GM18498 (cell line): ENCODE data around the gene MRPL39.

Experiments
- ATAC-seq: cut with Tn5 transposase; IDR thresholded peaks from one replicate; pipeline ENCODE4 v1.9.1; 2021; ENCODE audit warnings: mild to moderate bottlenecking, moderate library complexity; ENCODE audit not compliant: unreplicated experiment

MRPL39 gene

DNA sequence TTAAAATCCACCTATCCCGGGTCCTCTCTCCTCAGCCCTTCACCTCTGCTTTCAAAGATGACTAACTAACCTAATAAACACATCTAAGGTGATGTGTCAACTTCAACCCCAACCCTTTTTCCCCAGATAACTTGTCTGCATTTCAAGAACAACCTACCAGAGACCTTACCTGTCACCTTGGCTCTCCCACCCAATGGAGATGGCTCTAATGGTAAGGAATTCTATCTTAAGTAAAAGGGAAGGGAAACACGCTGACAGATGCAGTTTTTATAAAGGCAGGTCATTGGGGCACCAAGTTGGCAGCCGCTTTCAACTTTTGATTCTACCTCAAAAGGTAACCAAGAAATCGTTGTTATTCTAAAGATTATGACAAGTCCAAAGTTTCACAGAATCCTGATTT, 37.6 kb downstream of the MRPL39 start:
- ATAC-seq = no peak

DNA sequence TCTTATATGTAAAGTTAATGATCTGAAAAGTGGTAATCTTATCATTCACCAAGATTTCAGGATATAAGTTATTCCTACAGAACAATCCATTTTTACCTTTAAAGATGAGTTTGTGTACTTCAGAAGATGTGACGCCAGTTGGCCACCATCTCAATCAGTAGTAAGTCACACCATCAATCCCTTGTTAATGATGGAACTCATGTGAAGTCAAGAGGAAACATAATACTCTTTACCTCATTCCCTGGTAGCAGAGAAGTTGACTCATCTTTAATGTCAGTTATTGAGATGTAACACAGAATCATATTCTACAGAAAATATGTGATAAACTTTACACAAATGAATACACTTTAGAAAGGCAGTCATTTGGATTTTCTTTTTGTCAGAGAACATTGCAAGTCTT, 38.2 kb downstream of the MRPL39 start:
- ATAC-seq = no peak

GRCh38 chr21:25568246-25568645, 39.0 kb downstream of the MRPL39 start:
- ATAC-seq = peak; percentile 19

- no peak for ATAC-seq
These were observed 39.8 kb downstream of the MRPL39 start for GRCh38 chr21:25567472-25567871.

- no peak for ATAC-seq
These were observed 40.6 kb downstream of the MRPL39 start for GRCh38 chr21:25566645-25567044.

GRCh38 chr21:25565272-25566211, 41.7 kb downstream of the MRPL39 start:
- ATAC-seq = no peak

DNA sequence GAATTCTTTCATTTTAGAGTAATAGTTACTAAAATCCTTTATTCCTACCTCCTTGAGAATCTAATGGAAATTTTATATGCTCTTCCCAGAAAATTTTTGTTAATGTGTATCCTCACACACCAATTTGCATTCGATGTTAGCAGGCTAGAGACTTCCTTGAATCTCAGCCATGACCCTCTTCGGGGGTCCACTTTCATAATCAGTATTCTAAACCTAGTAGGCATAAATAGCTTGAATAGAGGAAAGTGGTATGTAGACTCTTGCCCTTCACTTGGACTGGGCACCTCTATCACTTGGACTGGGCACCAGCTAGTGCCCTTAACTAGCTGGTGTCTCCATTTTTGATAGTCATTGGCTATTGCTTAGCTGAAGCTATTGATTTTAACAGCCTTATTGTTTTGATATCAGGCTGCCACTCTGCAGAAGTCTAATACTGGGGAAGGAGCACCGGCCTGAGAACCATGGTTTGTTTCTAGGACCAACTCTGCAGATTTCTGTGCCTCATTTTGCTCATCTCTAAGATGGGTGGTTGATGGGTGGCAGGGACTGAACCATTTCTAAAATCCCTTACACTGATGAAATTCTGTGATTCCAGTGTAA, 42.8 kb downstream of the MRPL39 start:
- no peak for ATAC-seq

DNA sequence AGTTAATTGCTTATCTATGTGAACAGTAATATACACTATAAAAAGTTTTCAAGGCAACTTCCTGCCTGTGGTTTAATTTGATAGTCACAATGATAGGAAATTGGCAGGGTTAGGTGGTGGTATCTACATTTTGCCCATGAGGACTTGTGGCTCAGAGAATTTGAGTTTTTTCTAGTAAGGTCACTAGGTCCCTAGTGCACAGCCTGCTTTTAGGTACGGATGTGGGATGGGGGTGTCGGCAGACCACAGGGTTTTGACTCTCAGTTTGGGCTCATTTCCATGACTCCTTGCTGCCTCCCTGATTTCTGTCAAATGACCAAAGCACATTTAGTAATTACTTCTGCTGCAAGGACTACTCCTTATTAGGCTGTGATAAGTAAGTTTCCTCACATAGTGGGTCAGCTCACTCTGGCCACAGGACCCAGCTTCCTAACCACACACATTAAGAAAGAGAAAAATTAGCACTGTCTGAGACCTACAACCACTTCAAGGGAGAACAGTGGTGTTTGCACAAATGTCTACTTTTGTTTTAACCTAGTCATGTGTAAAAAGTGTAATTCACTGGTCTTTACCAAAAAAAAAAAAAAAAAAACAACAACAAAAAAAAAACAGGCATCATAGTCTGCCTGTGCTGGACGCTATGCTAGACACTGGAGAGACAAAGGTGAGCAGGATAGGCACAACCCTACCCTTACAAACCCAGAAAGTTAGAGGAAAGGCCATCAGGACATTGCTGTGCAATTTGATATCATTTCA, 43.7 kb downstream of the MRPL39 start:
- peak; percentile 30 for ATAC-seq

DNA sequence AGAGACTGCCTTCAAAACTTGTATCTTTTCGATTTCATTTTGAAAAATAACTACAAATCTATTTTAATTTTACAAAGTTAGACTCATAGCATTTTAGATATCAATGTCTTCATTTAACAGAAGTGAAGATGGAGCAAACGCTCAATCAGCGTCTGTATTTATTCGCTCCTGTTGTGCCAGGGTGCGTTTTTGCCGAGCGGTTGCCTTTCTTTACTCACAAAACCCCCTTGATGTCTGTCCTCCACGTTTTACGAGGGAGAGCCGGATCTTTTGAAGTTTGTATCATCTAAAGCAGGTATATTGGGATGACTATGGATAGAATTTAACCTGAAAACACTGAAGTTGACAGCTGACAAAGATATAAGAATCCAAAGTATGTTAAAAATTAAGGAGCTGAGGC, 44.6 kb downstream of the MRPL39 start:
- no peak for ATAC-seq

DNA sequence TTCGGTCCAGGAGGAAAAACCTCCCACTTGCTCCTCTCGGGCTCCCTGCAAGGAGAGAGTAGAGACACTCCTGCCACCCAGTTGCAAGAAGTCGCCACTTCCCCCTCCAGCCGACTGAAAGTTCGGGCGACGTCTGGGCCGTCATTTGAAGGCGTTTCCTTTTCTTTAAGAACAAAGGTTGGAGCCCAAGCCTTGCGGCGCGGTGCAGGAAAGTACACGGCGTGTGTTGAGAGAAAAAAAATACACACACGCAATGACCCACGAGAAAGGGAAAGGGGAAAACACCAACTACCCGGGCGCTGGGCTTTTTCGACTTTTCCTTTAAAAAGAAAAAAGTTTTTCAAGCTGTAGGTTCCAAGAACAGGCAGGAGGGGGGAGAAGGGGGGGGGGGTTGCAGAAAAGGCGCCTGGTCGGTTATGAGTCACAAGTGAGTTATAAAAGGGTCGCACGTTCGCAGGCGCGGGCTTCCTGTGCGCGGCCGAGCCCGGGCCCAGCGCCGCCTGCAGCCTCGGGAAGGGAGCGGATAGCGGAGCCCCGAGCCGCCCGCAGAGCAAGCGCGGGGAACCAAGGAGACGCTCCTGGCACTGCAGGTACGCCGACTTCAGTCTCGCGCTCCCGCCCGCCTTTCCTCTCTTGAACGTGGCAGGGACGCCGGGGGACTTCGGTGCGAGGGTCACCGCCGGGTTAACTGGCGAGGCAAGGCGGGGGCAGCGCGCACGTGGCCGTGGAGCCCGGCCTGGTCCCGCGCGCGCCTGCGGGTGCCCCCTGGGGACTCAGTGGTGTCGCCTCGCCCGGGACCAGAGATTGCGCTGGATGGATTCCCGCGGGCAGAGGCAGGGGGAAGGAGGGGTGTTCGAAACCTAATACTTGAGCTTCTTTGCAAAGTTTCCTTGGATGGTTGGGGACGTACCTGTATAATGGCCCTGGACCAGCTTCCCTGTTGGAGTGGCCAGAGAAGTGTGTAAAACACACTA, 45.3 kb downstream of the MRPL39 start:
- peak; percentile 49 for ATAC-seq

DNA sequence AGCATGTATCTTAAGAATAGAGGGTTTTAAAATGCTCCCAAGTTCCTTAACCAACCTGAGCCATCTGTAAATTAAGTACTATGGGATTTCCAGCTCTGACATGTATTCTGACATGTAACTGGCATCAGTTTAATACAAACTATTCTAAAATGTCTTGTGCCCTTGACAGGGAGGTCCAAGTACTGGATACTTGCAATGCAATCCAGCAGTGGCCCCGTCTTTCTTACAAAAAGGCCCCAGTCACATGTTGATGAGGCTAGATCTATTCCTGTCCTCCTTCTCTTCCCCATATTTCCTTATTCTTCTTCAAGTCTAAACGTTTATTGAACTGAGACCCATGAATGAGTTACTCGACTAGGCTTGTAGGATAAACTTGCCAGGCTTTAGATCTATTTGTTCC, 46.4 kb downstream of the MRPL39 start:
- ATAC-seq = no peak

DNA sequence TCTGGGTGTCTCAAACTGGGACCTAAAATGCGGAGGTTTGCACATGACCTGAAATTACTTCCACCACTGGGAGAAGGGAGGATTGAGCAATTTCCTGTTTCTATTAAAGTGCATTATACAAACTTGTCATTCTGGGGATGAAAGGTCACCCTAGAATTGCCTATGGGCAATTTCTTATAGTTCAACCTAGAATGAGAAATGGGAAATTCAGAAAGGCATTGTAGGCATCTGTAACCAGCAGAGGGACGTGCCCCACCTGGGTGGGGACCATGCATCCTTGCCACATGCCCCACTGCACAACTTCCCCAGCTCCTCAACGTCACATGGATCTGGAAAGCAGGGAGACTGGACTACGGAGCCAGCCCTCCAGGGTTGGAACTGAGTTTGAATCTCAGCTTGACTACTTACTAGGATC, 47.0 kb downstream of the MRPL39 start:
- no peak for ATAC-seq

DNA sequence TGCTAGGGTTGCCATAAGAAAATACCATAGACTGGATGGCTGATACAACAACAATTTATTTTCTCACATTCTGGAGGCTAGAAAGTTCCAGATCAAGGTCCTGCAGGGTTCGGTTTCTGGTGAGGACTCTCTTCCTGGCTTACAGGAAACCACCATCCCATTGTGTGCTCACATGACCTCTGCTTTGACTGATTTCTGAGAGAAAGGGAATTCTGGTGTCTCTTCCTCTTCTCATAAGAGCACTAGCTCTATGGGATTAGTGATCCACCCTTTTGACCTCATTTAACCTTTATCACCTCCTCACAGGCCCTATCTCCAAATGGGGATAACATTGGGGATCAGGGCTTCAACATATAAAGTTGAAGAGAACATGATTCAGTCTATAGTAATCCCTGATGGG, 47.5 kb downstream of the MRPL39 start:
- ATAC-seq = no peak

GRCh38 chr21:25558123-25558522, 49.2 kb downstream of the MRPL39 start:
- ATAC-seq = no peak

- no peak for ATAC-seq
These were observed 50.1 kb downstream of the MRPL39 start for GRCh38 chr21:25557180-25557579.

DNA sequence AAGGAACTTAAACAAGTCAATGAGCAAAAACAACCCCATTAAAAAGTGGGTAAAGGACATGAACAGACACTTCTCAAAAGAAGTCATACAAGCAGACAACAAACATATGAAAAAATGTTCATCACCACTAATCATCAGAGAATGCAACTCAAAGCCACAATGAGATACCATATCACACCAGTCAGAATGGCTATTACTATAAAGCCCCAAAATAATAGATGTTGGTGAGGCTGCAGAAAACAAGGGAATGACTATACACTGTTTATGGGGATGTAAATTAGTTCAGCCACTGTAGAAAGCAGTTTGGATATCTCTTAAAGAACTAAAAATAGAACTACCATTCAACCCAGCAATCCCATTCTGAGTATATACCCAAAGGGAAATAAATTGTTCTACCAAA, 51.2 kb downstream of the MRPL39 start:
- no peak for ATAC-seq

- ATAC-seq = no peak
These were observed 51.8 kb downstream of the MRPL39 start for GRCh38 chr21:25555492-25555891.

DNA sequence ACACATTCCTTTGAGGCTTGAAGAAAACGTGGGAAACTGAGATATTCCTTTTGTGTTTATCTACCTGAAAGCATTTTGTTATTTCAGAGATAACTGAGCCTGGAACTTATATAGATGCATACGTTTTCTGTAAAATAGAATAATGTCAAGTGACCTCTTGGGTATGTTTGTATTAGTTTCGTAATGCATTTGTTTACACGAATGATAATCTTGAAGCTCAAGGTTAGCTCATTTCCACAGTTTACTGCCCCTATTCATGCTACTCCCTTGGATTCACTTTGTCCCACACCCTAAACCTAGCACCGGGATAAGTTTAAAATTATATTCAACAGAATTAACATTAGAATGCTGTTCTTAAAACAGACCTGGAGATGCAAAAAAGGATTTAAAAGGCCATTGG, 54.4 kb downstream of the MRPL39 start:
- ATAC-seq = no peak

- no peak for ATAC-seq
These were observed 55.7 kb downstream of the MRPL39 start for GRCh38 chr21:25551569-25551968.

DNA sequence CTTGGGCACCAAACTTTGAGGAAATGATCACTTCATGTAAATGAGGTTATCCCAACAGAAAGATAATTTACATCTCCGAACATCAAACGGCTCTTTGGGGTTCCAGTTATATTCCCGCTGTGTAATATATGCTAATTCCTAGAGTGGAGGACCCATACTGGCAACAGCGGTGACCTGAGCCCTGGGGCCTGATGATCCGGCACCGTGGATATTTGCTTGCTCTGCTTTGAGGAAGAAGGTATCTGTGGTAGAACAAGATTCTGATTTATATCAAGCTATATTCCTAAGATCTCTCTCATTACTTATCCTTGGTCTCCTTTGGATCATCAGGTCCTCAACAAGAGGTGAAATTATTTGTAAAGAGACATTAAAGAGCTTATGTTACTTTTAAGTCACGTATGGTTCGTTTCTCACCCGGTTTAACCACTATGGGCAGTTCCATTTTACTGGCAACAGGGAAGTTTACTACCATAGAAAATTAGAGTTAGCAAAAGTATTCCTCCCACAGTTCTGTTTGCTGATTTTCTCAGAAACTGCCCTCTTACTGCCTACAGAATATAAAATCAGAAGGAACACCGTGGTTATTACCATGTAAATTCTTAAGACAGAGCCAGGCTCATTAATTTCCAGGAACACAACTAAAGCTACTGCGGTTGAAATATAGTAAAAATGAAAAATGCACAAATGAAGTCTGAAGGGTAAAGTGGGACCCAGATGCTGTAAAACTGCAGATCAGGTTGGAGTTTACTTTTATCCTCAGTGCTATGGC, 56.7 kb downstream of the MRPL39 start:
- no peak for ATAC-seq
